Cardiac septum (tissue), 1 donor: Measurements from ENCODE around the gene TOX2. TPM values are rescaled to one million over a fixed set of nuclear protein-coding genes. Genes with fewer than 3 reads are reported as not detected.

Experiments
- DNase-seq: peaks from one replicate; pipeline ENCODE4 v3.0.0-alpha.2; 2020; ENCODE audit warnings: low spot score
- intact Hi-C: fragments of 100-400 bp; cut with DNase I; formaldehyde crosslinking; loops from one replicate; pipeline ENCODE4 v1.14.0; 2022
- total RNA-seq: library from RNA; stranded (reverse); fragmentation: NEBNext Ultra II Directional; extraction: Animal tissue kit (Norgen Biotek cat#: 25700); gene quantifications from one replicate; pipeline ENCODE4 v1.2.1, GENCODE V29; 2021
- donor health status: DM: no; HTN: no; CAD: no.

TOX2 gene
- total RNA-seq, 1 donor from 2014 or later: 1.4 TPM

DNA sequence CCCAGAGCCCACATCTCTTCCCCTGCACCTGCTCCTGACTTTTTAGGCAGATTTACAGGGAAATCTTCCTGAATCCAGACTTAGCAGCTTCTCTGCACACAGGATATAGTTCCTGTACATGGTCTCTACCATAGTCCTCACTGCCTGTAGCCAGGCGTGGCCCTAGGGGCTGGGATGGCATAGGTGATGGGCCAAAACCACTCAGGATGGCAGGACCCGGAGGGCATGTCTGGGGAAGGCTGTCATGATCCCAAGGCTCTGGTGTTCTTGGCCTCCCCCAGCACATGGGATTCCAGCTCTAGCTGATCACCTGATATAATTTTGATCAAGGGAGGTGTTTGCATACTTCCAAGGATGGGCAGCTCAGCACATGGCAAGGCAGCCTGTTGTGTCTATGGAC lies 58.0 kb downstream of the TOX2 start:
- no peak for DNase-seq
- intact Hi-C loops: no loop called here

DNA sequence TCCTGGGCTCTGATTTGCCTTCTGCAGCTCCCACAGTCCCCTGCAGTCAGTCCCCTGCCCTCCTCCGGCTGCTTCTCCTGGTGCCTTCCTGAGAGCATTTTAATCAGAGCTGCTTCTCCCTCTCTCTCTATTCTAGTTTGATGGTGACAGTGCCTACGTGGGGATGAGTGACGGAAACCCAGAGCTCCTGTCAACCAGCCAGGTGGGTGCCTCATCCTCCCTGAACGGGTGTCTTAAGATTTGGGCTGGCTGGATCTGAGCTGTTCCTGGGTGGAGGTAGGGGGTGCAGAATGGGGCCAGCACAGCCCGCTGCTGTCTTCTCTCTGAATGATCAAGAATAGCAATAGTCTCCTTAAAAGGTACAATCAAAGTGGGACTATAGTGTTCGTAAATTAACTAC lies 58.6 kb downstream of the TOX2 start:
- intact Hi-C loops: no loop called here
- DNase-seq: no peak

DNA sequence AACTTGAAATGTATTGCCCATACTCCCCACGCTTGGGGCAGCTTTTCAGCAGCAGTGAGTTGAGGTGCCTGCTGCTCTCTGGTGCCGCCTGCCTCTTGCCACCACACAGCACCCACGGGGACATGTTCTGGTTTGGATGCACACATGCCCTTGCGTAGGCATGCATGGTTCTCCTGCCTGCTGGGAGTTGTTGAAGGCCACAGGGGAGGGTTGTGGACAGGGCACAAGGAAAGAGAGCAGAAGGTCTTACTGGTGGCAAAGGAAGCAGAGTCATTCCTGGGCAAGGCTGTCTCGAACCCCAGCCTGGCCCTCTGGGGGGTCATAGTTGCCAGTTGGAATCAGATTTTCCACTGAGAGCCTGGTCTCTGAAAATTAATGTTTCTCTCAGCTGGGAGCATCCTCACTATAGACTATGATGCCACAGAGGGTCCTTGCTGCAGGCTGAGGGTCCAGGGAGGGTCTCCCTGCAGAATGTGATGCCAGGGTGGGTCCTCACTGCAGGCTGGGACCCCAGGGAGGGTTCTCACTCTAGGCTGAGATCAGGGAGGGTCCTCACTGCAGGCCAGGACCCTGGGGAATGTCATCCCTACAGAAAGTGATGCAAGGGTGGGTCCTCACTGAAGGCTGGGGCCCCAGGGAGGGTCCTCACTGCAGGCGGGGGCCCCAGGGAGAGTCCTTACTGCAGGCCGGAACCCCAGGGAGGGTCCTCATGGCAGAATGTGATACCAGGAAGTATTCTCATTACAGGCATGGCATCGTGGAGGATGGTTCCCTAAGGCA lies 59.2 kb downstream of the TOX2 start:
- DNase-seq: no peak
- intact Hi-C loops: no loop called here

- intact Hi-C loops: no loop called here
- no peak for DNase-seq
Measured at GRCh38 chr20:43974695-43975094, 60.0 kb downstream of the TOX2 start.

DNA sequence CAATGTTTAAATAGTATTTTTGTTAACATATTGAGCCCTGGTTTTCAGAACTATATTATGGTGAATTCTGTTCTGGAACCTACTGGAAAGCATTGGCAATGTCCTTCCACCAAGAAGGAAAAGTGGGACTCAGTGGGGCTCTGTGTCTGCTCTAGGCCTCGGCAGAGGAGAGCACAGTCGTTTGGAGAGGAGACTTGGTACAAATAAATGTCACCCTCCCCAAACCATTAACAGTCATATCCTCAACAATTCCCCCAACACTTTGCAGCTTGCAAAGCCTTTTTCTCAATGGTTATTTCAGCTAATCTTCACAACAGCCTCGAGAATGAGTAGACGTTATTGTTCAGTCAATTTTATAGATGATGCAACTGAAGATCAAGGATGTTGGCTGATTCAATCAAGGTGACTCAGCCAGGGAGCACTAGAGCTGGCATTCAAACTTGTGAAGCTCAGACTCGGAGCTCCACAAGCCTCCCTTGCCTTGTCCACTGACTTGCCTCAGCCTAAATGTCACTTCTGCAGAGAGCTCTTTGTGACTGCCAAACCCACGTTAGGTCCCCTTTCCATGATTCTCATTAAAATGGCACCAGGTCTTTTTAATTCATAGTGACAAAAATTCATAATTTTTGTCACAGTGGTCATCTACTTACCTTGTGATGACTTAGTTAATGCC lies 60.6 kb downstream of the TOX2 start:
- DNase-seq: no peak
- intact Hi-C loops: no loop called here

DNA sequence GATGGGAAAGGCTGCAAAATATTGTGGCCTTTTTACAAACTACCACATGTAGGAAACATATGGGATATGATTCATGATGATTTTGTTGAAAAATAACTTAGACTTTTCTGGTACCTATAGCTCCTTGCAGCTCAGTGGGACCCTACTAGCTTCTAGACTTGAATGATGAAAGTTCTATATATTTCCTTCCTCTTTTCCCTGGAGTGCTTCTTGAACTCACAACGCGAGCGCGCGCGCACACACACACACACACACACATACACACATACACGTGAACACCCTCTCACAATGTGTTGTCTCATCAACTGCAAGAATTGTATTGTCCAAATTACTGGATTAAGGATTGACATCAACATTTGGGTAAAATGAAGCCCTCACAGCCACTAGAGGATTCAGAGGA lies 61.9 kb downstream of the TOX2 start:
- intact Hi-C loops: no loop called here
- DNase-seq: no peak

DNA sequence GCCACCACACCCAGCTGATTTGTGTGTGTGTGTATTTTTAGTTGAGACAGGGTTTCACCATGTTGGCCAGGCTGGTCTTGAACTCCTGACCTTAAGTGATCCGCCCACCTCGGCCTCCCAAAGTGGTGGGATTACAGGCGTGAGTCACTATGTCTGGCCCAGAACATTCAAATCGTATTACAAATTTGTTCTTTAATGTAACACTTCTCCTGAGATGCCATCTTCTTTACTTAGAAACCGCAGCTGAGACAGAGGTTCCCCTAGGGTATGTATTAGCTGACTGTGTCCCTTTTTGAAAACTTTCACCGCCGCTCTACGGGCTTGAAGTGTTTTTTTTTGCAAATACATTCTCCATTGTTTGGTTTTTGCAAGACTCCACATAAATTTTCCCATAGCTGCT lies 62.6 kb downstream of the TOX2 start:
- DNase-seq: no peak
- intact Hi-C loops: no loop called here

GRCh38 chr20:43977962-43978361 lies 63.3 kb downstream of the TOX2 start:
- intact Hi-C loops: no loop called here
- no peak for DNase-seq

DNA sequence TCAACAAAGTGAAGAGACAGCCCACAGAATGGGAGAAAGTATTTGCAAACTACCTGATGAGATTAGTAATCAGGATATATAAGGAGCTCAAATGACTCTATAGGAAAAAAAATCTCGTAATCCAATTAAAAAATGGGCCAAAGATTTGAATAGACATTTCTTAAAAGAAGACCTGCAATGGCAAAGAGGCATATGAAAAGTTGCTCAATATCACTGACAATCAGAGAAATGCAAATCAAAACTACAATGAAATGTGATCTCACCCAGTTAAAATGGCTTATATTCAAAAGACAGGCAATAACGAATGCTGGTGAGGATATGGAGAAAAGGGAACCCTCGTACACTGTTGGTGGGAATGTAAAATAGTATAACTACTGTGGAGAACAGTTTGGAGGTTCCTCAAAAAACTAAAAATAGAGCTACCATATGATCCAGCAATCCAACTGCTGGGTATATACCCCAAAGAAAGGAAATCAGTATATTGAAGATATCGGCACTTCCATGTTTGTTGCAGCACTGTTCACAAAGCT lies 65.0 kb downstream of the TOX2 start:
- intact Hi-C loops: no loop called here
- no peak for DNase-seq

- DNase-seq: no peak
- intact Hi-C loops: no loop called here
Measured at GRCh38 chr20:43981540-43981939, 66.9 kb downstream of the TOX2 start.

DNA sequence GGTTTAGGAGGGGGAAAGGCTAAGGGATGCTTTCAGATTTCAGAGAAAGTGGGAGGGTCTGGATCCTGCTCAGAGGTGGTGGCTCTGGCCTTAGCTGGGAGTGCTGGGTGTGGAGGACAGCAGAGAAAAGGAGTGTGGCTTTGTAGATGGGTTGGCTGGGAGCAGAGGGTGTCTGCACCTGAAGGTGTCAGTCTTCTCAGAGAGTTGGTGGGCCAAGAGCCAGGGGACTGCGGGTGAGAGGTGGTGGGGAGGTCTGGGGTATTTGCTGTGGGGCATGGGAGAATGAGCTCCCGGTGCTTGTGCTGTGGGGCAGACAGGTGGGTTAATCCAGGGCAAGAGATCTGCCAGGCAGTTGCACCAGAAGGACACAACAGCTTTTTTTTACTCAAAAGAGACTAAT lies 67.4 kb downstream of the TOX2 start:
- intact Hi-C loops: no loop called here
- no peak for DNase-seq

GRCh38 chr20:43982886-43983285 lies 68.2 kb downstream of the TOX2 start:
- no peak for DNase-seq
- intact Hi-C loops: no loop called here

DNA sequence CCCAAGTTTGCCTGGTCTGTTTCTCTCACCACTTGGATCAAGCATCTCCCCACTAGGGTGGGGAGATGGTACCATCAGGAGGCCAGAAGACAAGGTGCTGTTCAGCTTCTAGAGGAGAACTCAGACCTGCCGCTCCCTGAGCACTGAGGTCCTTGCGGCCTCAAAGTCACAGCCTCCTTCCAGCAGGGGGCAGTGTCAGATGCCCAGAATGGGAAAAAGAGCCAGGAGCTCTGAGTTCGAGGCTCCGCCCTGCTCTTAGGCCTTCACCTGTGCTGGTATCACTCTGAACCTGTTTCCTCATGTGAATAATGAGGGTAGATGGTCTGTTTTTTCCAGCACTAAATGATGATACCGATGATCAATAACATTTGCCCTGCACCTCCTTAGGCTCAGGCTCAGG lies 68.7 kb downstream of the TOX2 start:
- intact Hi-C loops: no loop called here
- DNase-seq: no peak

DNA sequence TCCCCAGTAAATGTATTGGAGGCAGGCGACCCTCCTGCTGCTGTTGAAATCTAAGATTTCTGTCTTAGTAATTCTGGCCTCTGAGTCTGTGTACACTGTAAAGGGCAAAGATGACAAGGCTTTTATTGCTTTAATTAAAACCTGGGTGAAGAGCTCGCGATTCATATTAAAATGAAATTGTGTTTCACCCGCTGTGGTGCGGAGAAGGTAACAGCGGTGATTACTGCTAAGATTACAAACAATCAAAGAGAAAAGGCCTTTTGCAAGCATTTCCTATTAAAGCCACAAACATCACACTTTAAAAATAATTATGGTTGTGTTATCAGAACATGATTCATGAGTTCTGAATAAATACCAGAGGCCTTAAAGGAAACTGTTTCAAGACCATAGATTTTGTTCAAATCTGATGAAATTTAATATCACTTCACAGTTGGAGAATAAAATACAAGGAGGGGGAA lies 69.3 kb downstream of the TOX2 start:
- no peak for DNase-seq
- intact Hi-C loops: no loop called here

DNA sequence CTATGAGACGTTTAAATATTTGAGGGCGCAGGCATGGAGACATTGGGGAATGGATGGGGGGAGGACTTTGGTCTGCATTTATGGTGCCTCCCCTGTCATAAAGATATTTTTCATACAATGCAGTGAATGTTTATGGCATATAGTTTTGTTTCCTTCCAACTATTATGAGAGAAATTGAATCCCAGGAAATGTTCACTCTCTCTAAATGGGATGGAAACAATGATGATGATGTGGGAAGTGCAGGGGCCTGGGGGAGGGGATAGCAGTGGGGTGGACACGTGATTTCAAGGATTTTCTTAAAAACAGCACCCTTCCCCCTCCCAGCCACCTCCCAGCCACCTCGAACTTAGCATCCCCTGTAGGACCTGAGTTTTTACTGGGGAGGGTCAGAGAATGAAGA lies 69.9 kb downstream of the TOX2 start:
- intact Hi-C loops: no loop called here
- no peak for DNase-seq

DNA sequence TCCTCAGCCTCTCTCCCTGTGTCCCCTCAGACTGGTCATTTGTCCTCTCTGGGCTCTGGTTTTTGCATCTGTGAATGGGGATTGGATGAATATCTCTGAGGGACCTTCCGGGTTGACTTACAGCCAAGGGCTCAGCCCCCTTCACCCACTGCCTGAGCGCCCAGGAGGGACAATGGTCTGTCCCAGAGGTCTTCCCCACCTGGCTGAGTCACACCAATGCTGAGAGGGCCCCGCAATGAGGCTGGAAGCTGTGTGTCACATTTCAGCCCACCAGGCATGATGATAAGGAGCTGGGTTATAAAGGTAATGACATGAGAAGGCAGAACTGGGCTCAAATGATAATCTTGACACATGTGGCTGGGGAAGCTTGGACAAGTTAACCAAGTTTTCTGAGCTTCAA lies 70.5 kb downstream of the TOX2 start:
- no peak for DNase-seq
- intact Hi-C loops: no loop called here

DNA sequence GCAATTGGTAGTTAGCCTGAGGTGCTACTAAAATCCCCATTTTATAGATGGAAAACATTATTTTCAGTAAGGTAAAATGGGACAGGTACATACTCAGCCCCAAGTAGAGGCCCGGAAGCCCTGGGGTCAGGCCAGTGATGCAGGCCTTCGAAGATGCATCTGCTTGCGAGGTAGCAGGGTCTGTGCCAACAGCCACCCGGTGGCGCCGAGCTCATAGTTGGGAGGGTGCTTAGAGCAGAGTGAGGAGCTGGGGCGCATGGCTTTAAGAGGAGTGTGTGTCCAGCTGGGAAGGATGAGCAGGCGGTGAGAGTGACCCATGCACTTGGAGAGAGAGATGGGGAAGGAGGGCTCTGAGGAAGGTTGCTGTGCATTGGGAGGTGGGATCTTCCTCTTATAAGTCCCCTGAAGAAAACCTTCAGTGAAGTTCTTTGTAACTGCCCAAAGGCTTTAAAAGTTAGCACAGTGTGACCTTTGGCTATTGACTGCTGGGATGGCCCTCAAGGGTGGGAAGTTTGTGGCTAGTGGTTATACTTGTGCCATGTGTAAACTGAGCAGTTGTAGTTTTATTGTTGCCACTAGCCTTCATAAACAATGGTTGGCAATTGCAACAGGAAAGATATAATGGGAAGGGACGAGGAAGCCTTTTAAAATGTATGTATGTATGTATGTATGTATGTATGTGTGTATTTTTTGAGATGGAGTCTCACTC lies 71.1 kb downstream of the TOX2 start:
- intact Hi-C loops: no loop called here
- no peak for DNase-seq

DNA sequence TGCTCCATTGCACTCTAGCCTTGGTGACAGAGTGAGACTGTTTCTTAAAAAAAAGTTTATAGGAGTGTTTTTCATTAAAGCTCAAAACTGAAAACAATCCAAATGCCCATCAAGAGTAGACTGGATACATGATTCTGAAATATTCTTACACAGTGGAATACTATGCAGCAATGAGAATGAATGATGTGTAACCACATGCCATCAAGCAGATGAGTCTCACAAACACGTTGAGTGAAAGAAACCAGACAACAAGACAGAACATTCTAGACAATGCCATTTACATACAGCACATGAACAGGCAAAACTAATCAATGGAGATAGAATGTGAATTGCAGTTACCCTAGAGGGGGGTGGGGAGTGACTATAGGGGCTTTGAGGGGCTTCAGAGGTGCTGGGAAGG lies 72.4 kb downstream of the TOX2 start:
- intact Hi-C loops: no loop called here
- DNase-seq: no peak

DNA sequence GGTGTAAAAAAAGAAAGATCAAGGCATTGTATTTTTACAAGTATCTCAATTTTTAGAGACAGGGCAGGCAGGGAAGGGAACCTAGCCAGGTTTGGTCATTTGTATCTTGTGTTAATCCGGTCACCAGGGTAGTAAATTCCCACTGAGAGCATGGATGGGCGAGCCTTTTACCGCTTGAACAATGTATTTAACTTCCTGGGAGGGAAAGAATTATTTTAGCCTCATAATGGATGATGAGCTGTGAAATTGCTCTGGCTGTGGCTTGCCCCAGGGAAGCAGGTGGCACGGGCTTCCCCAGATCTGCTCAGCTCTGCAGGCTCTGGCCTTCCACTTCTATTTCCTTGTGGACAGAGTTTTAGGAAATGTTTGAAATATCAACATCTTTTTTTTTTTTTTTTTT lies 72.9 kb downstream of the TOX2 start:
- intact Hi-C loops: no loop called here
- no peak for DNase-seq

DNA sequence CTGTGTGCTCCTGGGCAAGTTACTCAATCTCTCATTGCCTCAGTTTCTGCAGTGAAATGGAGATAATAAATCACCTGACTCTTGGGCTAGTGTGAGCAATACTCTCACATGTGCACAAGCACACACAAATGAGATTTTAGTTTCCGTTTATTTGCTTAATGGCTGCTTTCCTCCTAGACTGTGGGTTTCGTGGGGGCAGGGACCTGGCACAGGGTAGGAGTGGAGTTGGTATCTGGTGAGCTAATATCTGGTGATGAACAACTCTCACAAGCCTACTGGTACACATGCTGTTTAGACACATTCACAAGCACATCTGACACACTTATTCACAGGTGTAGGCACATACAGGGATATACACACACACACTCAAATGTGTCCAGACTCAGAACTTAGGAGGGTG lies 73.8 kb downstream of the TOX2 start:
- intact Hi-C loops: no loop called here
- DNase-seq: no peak

DNA sequence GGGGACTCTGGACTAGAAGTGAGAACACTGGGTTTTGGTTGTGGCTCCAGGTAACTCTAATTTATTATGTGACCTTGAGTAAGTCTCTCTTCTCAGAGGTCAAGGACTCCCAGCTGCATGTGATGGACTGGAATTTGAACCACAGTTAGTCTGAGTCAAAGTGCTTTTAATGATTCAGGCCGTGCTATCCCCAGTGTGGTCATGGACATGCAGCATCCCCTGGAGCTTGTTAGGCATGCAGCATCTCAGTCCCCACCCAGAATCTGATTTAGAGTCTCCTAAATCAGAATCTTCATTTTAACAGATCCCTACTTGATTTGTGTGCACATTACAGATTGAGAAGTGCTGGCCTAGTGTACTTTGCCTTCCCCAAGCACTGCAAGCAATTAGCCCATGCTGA lies 74.2 kb downstream of the TOX2 start:
- intact Hi-C loops: no loop called here
- no peak for DNase-seq
